ENCODE data around the gene CALML6.
A peak's percentile ranks its signal among the peaks of the same experiment; 100 is the strongest.

CALML6 gene

DNA sequence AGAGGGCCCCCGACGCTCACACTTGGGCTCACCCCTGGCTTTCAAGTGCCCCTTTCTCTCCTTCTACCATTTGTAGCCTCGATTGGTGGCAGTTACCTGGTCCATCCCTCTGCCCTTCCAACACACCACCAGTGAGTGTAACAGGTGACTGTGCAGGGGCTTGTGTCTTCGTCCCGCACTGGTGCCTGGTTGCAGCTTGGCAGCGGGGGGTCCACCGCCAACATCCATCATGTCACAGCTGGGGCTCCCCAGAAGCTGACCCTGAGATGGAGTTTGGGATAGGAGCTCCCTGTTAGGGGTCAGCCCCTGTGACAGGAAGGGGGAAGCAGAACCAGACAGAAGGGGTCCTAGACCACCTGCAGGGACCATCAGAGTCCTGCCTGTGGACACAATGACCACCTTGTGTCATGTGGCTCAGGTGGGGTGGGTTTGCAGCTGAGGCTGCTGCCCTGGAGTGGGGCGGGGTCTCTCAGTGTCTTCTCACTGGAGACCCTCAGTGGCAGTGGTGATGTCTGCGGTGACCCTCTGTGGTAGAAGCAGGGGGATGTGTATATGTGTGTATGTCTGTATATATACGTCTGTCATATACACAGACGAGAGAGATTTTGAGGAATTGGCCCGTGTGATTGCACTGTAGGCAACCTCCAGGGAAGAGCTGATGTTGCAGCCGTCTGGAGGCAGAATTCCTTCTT is 3.6 kb upstream of the CALML6 start:
- no peak for DNase-seq (ENCODE audit: low spot score)
- no peak for FAIRE-seq

DNA sequence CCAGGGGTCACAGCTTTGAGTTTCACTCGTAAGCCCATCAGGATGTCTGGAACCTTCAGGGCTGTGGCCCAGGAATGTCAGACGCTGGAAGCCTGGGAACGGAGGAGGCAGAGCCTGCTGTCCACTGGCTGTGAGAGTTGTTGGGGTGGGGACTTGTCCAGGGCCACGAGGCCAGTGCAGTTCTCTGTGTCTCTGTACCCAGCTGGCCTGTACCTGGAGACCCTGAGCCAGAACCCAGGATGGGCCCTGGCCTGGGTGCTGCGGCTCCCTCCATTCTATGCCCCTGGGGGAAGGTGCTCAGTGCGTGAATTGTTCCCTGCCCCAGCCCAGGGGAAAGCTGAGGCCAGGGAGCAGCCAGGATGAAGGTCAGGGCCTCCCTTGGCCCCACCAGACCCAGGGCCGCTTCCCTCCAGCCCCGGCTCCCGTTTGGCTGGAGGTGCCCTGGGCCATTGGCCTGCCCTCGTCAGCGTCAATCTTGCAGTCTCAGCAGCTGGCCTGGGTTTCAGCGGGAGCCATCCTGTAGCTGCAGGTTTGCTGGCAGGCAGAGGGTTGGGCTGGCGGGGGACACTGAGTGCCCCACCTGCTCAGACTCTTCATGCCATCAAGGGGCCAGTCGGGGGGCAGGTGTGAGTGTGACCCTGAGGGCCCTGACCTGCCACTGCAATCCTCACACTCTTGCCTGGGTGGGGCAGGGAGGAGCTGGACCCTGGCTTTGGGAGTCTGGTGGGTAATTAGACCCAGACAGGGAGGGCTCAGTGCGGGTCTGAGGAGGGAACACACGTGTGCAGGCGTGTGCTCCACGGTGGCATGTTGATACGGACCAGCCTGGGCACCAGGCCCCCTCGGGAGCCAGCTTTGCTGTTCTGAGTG is 724 bp upstream of the CALML6 start:
- DNase-seq (ENCODE audit: low spot score), result no peak
- no peak for FAIRE-seq

DNA sequence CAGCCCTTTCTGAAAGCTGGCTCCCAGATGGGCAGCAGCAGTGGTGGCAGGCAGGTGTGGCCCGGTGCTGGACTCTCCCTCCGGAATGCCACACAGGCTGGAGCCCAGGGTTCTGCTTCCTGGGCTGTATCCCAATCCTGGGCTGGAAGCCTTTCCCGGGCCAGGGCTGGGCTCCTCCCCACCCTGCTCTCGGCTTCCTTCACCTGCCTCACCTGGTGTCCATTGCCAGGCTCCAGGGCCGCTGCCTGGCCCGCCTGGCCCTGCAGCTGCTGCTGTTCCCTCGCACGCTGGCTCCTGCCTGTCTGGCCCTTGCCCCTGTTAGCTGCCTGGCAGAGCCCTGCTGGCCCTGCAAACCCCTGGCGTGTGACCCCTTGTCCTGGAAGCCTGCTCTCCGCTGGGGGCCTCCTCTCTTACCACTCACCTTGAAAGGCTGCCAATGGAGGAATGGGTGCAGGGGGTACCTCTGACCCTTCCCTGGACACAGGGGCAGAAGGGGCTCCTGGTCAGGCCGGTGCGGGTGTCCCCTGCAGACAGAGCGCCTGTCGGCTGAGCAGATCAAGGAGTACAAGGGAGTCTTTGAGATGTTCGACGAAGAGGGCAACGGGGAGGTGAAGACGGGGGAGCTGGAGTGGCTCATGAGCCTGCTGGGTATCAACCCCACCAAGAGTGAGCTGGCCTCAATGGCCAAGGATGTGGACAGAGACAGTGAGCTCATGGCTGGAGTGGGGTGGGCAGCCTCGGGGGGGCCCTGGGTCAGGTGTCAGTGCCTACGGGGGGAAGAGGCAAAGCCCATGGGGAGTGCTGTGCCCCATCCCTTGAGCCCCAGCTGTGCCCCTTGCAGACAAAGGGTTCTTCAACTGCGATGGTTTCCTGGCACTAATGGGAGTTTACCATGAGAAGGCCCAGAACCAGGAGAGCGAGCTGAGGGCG is 1.1 kb downstream of the CALML6 start:
- FAIRE-seq (no peak), DNase-seq (ENCODE audit: low spot score) (no peak)

DNA sequence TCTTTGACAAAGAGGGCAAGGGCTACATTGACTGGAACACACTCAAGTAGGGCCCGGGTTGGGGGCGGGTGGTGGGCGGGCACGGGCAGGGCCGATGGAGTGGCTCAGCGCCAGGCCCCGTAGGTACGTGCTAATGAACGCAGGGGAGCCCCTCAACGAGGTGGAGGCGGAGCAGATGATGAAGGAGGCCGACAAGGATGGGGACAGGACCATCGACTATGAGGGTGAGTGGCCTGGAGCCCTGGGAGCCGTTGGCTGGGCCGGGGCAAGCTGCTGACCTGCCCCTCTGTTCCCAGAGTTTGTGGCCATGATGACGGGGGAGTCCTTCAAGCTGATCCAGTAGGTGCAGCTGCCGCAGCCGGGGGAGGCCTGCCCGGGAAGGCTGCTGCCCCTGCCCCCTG is 1.8 kb downstream of the CALML6 start:
- no peak for FAIRE-seq
- DNase-seq (ENCODE audit: low spot score), result no peak

DNA sequence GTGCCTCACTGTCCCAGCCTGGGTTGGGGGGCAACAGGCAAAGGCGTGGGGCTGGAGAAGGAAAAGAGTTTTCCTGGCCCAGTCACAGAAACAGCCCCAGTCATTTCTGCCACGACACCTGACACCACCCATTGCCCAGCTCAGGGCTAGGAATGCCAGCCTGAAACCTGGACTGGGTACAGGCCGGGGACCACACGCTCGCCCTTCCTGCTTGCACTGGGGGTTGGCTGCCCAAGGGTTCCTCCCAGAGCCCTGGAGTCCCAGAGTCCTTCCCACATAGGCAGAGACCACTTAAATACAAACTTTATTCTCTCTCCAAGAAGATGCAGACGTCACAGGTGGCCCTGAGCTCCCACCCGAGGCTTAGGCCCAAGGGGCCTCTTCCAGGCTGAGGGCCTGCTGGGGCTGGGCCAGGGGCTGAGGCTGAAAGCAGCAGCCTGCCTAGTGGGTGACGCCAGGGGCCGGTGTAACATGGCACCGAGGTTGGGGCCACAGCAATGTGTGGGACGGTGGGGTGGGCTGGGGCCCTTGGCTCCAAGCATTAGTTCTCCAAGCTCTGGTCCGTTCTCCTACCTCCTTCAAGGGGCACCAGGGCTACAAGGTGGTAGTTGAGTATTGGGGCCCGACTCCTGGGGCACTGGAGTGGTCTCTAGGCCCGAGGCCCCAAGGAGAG is 2.4 kb downstream of the CALML6 start:
- FAIRE-seq, result no peak

DNA sequence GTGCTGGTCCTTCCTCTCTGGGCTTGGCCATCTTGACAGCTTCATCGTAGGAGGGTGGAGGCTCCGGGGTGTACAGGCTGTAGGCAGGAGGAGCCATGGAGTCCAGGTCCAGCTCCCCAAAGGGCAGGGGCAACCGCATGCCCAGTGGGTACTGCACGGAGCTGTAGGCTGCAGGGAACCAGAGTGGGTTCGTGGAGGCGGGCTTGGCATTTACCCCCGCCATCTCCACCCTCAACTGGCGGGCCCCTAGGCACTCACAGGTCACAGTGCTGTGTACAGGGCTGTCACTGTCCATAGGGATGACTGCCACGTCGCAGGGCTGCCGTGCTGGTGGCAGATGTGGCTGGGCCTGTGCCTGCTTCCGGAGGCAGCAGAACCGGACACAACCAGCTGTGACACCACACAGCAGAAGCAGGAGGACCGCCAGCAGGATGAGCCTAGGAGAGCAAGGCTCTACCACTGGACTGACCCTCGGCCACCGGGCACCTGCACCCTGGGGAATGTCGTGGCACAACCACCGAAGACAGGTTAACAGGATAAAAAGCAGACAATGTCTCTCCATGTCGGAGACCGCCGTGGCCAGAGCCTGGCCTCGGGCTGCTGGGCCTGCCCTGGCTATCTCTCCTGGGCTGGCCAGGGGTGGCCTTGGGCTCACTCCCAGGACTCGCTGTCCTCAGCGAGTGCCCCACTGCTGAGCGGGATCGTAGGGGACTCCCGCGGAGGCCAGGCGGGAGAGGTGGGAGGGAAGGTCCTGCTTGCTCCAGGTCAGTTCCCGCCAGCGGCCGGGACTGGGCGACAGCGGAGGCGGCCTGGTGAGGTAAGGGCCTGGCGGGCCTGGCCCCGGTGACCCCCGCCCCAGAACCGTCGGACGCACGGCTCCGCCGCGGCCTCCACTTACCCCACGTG is 3.2 kb downstream of the CALML6 start:
- DNase-seq (ENCODE audit: low spot score), result no peak

More for the DNA sequence above, 2.4 kb downstream of the CALML6 start:
- no peak for DNase-seq (ENCODE audit: low spot score)

DNA sequence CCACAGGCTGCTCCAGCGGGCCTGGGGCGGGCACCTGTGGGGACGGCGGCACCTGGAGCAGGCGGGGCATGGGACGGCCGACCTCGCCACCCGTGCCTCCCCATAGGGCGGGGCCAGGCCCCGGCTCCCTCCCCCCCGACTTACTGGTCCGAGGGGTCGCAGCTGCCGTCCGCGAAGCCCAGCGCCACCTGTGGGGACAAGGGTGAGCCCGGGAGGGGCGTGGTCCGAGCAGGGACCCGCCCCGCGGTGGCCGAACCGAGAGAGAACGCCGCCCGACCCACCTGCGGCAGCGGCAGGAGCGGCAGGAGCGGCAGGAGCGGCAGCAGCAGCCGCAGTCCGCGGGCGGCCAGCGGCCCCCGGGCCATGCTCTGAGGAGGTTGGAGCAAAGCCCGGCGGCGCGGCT is 3.8 kb downstream of the CALML6 start, which contains the start of gene TMEM52:
Gene TMEM52 (minus strand): TSS at position 379 of the 403 bp plus-strand sequence. CDS start 14 bp downstream, at position 365.
- FAIRE-seq, result no peak
- DNase-seq (ENCODE audit: low spot score), result no peak

More for the DNA sequence above, 3.2 kb downstream of the CALML6 start:
- no peak for FAIRE-seq

DNA sequence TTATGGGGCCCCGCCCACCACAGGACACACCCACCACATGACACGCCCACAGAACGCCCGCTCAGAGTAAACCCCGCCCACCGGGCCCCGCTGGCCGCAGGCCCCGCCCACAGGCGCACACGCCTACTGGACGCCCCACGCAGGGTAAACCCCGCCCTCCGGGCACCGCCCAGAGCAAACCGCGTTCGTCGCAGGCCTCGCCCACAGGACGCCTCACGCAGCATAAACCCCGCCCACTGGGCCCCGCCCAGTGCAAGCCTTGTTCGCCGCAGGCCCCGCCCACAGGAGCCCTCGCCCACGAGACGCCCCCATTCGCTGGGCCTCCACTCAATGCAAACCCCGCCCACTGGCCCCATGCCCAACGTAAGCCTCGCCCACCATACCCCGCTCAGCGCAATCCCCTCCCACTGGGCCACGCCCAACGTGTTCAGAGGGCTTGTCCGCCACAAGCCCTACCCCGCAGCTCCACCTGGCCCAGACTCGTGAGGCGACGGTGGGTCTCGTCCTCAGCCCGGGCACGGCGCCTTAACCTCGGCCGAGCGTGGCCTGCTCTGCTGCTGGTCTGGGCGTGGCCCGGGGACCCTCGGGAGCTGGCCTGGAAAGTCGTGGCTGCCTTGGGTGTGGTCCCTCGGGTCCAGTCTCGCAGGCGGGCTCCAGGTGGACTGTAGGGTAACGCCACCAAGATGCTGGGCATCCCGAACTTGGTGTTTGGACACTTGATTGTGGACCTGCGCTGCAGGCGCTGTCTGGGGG is 4.4 kb downstream of the CALML6 start:
- DNase-seq (ENCODE audit: low spot score) (peak; percentile 79), FAIRE-seq (no peak)

DNA sequence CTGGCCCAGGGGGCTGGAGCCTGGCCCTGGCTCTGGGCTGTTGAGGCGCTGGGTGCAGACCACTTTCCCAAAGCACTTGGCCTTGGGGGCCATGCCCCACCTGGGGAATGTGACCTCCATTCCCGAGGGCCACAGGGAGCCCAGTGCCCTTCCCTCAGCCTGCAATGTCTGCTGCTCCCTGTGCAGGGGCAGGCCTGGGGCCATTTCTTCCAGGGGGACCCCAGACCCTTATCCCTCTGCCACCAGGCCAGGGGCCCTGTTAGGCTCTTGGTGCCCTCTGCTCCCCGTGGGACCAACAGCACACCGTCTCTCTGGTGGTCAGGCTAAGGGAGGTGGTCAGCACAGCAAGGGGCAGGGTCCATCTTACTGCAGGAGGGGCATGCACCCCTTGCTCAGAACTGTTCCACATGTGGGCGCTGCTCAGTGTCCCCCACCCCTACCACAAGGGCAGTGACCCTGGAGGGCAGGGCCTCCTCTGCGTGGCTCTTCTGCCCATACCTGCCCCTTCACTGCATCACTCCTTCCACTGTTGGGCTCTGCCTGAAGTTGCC is 5.1 kb downstream of the CALML6 start:
- no peak for DNase-seq (ENCODE audit: low spot score)
- FAIRE-seq, result no peak

DNA sequence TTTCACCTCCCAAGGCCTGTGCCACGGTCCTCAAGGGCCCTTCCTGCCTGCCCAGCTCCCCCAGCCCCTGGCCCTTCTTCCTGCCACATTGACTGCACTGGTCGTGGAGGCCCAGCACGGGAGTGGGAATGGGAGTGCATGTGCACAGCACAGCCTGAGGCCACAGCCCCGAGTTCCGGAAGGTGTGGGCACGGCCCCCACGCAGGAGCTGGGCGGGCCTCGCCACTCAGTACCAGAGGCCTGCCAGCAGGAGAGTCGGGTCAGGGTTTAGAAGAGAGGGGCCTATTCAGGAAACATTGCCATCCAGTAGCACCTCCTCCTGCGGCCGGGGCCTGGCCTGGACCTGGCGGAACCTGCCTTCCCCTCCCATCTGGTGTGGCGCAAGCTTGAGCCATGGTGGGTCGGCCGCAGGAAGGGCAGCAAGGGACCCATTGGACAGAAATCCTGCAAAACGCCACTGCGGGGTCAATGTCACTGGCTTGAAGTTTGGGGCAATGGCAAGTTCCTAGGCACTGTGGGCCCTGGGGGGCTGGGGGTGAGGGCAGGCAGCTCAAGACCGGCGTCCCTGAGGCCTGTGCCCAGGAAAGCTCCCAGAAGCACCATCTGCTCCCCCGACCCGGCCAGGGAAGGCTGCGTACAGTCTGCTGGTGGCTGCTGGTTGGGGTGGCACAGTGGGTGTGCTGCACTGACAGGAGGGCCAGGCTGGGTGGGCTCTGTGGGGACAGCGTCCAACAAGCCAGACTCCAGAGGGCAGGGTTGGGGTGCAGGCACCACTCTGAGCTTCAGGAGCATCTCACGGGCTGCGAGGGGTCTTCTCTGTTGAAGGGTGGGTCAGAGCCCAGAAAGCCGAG is 5.8 kb downstream of the CALML6 start:
- no peak for DNase-seq (ENCODE audit: low spot score)
- no peak for FAIRE-seq

DNA sequence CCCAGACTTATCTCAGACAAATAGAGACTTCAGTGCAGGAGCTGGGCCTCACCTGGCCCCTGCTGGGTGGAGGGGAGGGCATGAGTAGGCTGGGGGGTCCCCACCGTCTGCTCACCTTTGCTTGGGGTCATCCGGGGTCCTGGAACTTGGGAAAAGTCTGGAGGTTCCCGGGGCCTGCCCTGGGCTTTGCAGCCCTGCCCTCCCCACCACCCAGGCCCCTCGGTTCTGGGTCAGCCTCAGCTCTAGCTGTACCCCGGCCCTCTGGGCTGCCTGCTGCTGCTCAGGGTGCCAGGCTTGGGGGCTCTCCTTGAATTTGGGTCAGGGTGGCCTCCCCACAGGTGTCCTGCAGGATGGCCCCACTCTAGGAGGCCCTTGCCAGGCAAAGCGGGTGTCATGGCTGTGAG is 6.4 kb downstream of the CALML6 start:
- no peak for DNase-seq (ENCODE audit: low spot score)
- FAIRE-seq, result no peak

DNA sequence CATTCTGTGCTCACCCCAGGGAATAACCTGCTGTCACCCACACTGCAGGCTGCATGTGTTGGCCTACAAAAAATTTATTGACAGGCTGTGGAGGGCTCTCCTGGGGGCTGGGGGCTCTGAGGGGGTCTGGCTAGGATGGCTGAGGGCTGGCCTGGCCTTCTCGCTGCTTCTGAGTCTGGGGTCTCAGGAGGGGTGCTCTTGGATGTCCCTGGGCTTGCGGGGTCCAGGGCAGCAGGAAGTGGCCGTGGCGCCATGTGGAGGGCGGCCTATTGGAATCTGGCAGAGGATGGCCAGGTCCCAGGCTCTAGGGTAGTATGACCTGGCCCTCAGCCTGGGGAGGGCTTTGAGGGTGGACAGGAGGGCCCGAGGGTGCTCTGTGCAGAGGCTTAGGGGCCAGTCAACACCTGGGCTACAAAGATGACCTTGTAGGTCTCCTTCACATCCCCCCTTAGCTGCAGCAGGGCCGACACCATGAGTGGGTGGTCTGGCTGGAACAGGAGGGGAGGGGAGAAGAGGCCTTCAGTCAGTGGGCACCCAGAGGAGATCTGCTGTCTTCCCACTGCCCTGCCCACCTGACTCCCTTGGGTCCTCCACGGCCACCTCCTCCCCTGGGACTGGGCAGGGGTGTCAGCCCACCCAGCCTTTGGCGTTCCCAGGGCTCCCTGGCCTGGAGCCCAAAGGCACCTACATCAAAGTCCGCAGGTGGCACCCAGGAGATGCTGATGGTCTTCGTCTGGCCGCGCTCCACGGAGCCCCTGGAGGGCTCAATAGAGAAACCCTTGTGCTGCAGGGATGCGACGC is 7.0 kb downstream of the CALML6 start:
- DNase-seq (ENCODE audit: low spot score) (no peak), FAIRE-seq (no peak)

DNA sequence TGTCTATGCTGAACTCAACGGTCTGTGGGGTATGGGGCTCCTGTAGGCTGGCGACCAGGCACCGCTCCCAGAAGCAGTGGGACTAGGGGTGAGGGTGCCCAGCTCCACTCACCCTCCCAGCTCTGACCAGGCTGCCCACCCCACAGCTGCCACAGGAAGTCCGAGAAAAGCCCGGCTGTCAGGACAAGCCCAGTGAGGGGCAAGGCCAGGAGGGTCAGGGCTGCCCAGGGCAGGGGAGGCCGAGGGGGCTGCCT is 7.6 kb downstream of the CALML6 start:
- DNase-seq (ENCODE audit: low spot score), result no peak
- FAIRE-seq, result no peak

DNA sequence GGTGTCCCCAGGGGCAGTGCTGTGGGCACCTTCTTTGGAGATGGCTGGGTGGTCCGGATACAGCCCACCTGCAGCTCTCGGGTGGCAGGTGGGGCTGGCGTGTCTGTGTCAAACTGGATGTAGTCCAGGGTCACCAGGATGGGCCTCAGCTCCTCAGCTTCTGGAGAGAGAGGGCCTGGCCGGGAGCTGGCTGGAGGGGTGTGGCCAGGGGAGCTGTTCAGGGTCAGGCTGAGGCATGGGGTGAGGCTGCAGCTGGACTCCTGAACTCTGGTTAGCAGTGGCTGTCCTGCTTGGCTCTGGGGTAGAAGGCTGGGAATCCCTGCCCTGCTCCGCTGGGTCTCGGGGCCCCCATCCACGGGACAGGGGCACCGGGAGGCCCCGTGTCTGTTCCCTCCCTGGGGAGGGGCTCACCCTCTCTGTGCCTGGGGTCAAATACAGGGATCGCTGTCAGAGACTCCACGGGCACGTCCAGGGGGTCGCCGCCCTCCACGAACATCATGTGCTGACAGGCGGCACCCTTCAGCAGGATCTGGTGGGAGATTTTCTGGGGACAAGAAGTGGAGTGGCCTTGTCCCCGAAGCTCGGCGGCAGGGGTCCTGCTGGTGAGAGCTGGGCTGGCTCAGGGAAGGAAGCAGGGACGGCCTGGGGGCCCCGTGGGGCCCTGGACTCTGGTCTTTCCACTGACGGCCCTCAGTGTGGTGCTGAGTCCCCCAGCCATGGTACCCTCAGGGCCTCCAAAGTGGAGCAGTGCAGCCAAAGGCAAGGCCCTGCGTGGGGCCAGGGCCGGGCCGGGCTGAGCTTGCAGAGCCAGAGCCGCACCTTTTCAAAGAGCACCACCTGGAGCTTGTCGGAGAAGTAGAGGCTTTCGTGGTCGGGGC is 8.1 kb downstream of the CALML6 start:
- no peak for FAIRE-seq
- DNase-seq (ENCODE audit: low spot score), result no peak

DNA sequence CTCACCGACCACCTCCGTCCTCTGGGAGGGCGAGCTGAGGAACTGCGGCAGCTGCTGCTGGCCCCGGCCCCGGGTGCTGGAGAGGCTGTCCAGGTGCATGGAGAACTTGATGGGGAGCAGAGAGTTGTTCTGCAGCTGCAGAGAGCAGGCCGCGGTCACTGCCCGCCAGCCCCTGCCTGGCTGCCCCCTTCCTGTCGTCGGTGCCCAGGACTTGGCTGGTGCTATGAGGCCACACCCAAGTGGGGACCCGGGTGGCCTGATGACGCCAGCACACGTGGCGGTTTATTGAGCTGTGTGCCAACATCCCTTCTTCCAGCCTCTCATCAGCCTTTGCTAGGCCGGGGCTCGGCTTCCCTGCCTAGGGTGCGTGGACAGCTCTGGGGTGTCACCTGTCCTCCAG is 9.3 kb downstream of the CALML6 start:
- no peak for FAIRE-seq
- no peak for DNase-seq (ENCODE audit: low spot score)

DNA sequence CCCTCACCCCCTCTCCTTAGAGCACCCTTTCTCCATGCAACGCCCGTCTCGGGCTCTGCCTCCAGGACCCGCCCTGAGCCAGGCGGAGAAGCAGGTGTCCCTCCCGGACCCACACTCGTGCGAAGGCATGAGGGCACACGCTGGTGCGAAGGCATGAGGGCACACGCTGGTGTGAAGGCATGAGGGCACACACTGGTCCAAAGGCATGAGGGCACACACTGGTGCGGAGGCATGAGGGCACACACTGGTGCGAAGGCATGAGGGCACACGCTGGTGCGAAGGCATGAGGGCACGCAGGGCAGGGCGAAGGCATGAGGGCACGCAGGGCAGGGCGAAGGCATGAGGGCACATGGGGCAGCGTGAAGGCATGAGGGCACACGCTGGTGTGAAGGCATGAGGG is 9.8 kb downstream of the CALML6 start:
- no peak for DNase-seq (ENCODE audit: low spot score)
- no peak for FAIRE-seq

Data from RCC 7860 (cell line).